ENCODE measurements around the gene SFXN2. TPM values are rescaled to one million over a fixed set of nuclear protein-coding genes. Genes with fewer than 3 reads are reported as not detected.

The SFXN2 gene
- total RNA-seq, 2 experiments from 2014 or later, result 6.4 to 7.6 TPM

GRCh38 chr10:102676534-102677315 is 37.7 kb upstream of the SFXN2 start:
- DNase-seq (no peak), ATAC-seq (ENCODE audit: poor library complexity) (no peak)
- H3K27me3 Mint-ChIP-seq, result no peaks in the 10 kb centered on the region
- H3K4me1 Mint-ChIP-seq (ENCODE audit: low read depth), result peaks cover 66% of the 10 kb centered on the region
- H3K27ac Mint-ChIP-seq, result peak overlapping the region; percentile 94
- Histone ChIP-seq H3K27ac (ENCODE audit: low read depth in 1 of 2, low read length in 2 of 2) (no peak overlapping the region), H3K9me3 (ENCODE audit: control insufficient read depth in 1 of 2, insufficient read depth in 1 of 2, low read length in 2 of 2) (no peaks in the 10 kb centered on the region), H3K27me3 (ENCODE audit: control insufficient read depth in 1 of 2, insufficient read depth in 2 of 2, low read length in 2 of 2) (no peaks in the 10 kb centered on the region), H3K4me1 (ENCODE audit: insufficient read depth, low read length) (peaks cover 64% of the 10 kb centered on the region), H3K4me3 (ENCODE audit: low read length) (no peak overlapping the region), H3K36me3 (ENCODE audit: insufficient read depth, low read length) (no peaks in the 10 kb centered on the region)
- ChIA-PET POLR2A (interaction anchor here (1.0 to 7.3 kb wide), 3 partner anchors 17 to 65 kb away, joined by 3 to 134 read pairs (median 4); partner anchors contain the start of gene TRIM8), CTCF (interaction anchor here (0.6 to 5.6 kb wide), 3 partner anchors 31 to 73 kb away, joined by 3 to 30 read pairs (median 4); partner anchors contain the start of gene TRIM8)
- no peaks in the 10 kb centered on the region for H3K9me3 Mint-ChIP-seq
- H3K36me3 Mint-ChIP-seq (ENCODE audit: low read depth), result no peaks in the 10 kb centered on the region
- no peak overlapping the region for H3K4me3 Mint-ChIP-seq
- intact Hi-C loops (cut with DNase I, micrococcal nuclease), result loop anchor here in 1 of 2 experiments (5.0 kb wide), 1 partner anchor 36 kb away; the partner anchor contains the start of genes ARL3 and SFXN2
- TF ChIP-seq CTCF (IDR thresholded peaks at IDR 0.05), result no peak

- no peak for ATAC-seq (ENCODE audit: poor library complexity)
- DNase-seq, result no peak
- Mint-ChIP-seq H3K36me3 (ENCODE audit: low read depth) (peaks cover 4% of the 10 kb centered on the region), H3K27ac (peak overlapping the region; percentile 60), H3K9me3 (no peaks in the 10 kb centered on the region), H3K27me3 (no peaks in the 10 kb centered on the region), H3K4me3 (no peak overlapping the region), H3K4me1 (ENCODE audit: low read depth) (peaks cover 74% of the 10 kb centered on the region)
- H3K36me3 ChIP-seq (ENCODE audit: insufficient read depth, low read length), result no peaks in the 10 kb centered on the region
- H3K27ac ChIP-seq (ENCODE audit: low read depth in 1 of 2, low read length in 2 of 2), result no peak overlapping the region
- no peak for TF ChIP-seq CTCF (IDR thresholded peaks at IDR 0.05)
- intact Hi-C loops (cut with DNase I, micrococcal nuclease), result loop anchor here in 1 of 2 experiments (5.0 kb wide), 1 partner anchor 35 kb away; the partner anchor contains the start of genes ARL3 and SFXN2
- no peaks in the 10 kb centered on the region for H3K9me3 ChIP-seq (ENCODE audit: control insufficient read depth in 1 of 2, insufficient read depth in 1 of 2, low read length in 2 of 2)
- ChIA-PET CTCF (interaction anchor here (5.6 kb wide), 1 partner anchor 32 kb away, joined by 30 read pairs; the partner anchor contains the start of gene TRIM8), POLR2A (interaction anchor here (0.7 to 7.3 kb wide), 4 partner anchors 18 to 330 kb away, joined by 3 to 134 read pairs (median 3); partner anchors contain the start of genes ARL3, SFXN2 and TRIM8)
- H3K4me1 ChIP-seq (ENCODE audit: insufficient read depth, low read length), result peaks cover 69% of the 10 kb centered on the region
- no peaks in the 10 kb centered on the region for H3K27me3 ChIP-seq (ENCODE audit: control insufficient read depth in 1 of 2, insufficient read depth in 2 of 2, low read length in 2 of 2)
- no peak overlapping the region for H3K4me3 ChIP-seq (ENCODE audit: low read length)
These were observed 36.9 kb upstream of the SFXN2 start for GRCh38 chr10:102677331-102678067.

- H3K9me3 Mint-ChIP-seq, result no peaks in the 10 kb centered on the region
- H3K4me1 Mint-ChIP-seq (ENCODE audit: low read depth), result peaks cover 75% of the 10 kb centered on the region
- ATAC-seq (ENCODE audit: poor library complexity), result no peak
- no peaks in the 10 kb centered on the region for H3K36me3 ChIP-seq (ENCODE audit: insufficient read depth, low read length)
- no peaks in the 10 kb centered on the region for H3K27me3 ChIP-seq (ENCODE audit: control insufficient read depth in 1 of 2, insufficient read depth in 2 of 2, low read length in 2 of 2)
- no peaks in the 10 kb centered on the region for H3K9me3 ChIP-seq (ENCODE audit: control insufficient read depth in 1 of 2, insufficient read depth in 1 of 2, low read length in 2 of 2)
- intact Hi-C loops (cut with DNase I, micrococcal nuclease), result loop anchor here in 1 of 2 experiments (5.0 kb wide), 1 partner anchor 34 kb away; the partner anchor contains the start of genes ARL3 and SFXN2
- no peak for DNase-seq
- no peaks in the 10 kb centered on the region for H3K27me3 Mint-ChIP-seq
- ChIA-PET POLR2A (interaction anchor here (0.7 to 7.3 kb wide), 3 partner anchors 32 to 331 kb away, joined by 3 to 134 read pairs (median 3); partner anchors contain the start of genes ARL3, SFXN2 and TRIM8), CTCF (interaction anchor here (5.6 kb wide), 1 partner anchor 33 kb away, joined by 30 read pairs; the partner anchor contains the start of gene TRIM8)
- no peak overlapping the region for H3K4me3 ChIP-seq (ENCODE audit: low read length)
- H3K36me3 Mint-ChIP-seq (ENCODE audit: low read depth), result peaks cover 5% of the 10 kb centered on the region
- H3K27ac Mint-ChIP-seq, result peak overlapping the region; percentile 60
- H3K4me3 Mint-ChIP-seq, result no peak overlapping the region
- peaks cover 63% of the 10 kb centered on the region for H3K4me1 ChIP-seq (ENCODE audit: insufficient read depth, low read length)
- TF ChIP-seq CTCF (IDR thresholded peaks at IDR 0.05), result no peak
- no peak overlapping the region for H3K27ac ChIP-seq (ENCODE audit: low read depth in 1 of 2, low read length in 2 of 2)
These were observed 36.4 kb upstream of the SFXN2 start for GRCh38 chr10:102678068-102678400.

Measured in CD4-positive, alpha-beta T cell (primary cell).